Measurements from ENCODE around the gene POLG.

Gene POLG

DNA sequence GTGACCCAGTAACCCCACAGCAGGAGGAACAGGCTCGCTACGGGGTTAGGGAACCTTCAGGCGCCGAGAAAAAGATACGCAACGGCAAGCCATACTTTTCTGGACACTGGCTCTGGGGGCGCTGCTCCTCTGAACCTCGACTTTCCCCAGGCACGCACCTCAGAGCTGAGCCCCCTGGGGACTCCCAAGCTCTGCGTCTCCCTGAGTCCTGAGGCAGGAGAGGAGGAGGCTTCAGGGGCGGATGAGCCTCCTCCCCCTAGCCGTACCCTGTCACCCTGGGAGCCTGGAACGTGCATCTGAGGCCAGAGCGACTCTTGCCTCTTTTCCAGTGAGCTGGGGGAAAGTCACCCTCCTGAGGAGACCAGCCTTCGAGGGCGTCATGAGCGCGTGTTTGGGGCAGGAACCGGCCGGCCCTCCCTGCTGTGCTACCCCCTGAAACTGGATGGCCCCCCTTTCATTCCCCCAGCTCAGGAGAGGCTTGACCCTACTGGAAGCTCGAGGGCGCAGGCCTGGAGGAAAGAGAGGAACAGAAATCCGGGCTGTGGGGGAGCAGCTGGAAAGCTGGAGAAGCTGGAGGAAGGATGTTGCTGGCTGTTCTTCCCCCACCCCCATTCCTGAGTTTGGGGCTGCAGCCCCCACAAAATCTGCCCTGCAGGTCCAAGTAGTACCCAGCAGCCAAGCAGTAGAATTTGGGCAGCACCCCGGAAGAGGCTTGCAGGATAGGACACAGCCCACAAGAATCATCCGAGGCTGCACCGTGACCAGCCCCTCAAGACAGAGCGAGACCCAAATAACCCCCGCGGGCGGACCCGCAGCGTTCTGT is 25.1 kb upstream of the POLG start:
- Histone ChIP-seq H3K27ac (no peak overlapping the region), H3K4me3 (no peak overlapping the region)

DNA sequence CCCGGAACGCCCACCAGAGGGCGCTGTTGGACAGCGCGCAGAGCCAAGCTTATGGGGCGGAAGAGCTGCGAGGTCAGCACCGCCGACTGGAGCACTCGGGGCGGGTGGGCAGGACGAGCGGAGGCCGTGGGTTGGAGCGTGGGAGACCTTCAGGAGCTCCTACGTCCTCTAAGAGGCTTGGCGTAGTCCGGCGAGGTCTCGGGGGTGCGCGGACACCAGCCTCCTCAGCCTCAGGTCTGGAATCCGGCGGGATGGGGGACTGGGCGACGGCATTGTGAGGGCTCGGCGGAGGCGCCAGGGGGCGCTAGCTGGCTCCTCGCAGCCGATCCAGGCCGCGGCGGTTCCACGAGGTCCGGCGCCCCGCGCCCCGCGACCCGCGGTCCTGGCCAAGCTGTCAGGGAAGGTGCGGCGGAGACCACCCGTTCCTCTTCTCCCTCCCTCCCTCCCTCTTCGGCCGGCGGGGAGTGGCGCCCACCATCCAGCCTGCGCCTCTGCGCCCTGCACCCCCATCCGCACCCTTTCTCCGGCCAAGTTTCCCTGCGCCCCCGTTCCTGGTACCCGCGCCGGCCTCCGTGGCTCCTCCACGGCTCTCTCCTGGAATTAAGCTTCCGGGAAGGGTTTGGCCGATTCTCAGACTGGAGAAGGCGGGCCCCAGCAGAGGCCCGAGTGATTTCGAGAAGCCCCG is 24.3 kb upstream of the POLG start:
- Histone ChIP-seq H3K27ac (no peak overlapping the region), H3K4me3 (peak overlapping the region; percentile 25 to 40 (median 28))

DNA sequence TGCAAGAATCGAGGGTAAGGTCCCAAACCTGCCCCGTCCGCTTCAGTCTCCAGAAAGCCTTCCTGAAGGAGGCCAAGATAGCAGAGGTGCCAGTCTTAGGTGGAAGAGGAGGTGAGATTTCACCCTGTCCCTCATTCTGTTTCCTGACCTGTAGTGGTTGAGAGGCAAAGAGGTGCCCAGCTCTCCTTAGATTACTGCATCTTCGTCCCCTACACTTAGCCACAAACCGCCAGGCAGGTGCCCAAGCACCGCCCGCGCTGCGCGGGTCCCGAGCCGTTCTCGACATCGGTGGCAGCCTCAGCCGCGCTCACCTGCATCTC is 23.8 kb upstream of the POLG start:
- Histone ChIP-seq H3K27ac (no peak overlapping the region), H3K4me3 (peak overlapping the region; percentile 25 to 40 (median 28))

DNA sequence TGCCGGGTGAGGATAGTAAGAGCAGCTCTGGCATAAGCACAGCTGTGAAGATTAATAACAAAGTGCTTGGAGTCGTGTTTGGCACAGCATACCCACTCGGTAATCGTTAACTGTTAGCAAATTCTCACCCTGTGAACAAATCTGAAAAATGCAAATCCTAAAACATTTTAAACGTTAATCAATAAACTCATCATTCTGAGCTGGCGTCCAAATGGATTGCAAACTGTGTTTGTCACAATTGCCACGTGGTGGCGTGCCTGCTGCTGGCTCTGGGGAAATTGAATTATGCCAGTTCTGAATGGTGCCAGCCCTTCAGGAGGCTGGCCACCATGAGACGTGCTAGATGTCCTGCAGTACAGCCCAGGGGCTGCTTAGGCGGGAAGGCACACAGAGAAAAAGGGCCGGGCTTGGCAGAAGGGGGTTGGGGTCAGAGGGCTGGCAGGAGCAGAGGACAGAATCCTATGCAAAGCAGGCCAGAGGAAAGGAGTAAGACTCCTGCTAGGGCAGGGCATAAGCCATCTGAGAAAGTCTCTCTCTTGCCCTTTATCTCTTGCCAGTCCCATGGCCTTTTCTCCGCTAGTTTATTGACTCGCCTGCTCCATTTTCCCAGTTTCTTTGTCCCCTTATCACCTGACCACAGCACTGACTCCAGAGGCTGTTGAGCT is 22.1 kb upstream of the POLG start:
- Histone ChIP-seq H3K4me3 (no peak overlapping the region), H3K27ac (no peak overlapping the region)

DNA sequence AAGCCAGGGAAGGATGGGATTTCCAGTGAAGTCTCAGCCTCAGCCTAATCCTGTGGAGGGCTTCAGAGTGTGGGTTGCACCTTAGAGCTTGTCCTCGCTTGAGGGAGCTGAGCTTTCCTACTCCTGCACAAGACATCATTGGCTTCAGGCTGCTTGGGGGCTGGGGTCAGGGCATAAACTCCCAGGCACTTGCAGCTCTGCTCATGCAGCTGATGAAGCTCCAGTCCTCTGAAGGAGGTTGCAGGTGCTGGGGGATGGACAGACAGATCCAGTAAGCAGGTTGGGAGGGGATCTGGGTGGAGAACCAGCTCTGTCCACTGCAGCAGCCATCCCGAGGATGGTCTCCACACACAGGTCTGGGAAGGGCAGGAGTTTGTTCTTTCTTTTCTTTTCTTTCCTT is 19.4 kb upstream of the POLG start:
- Histone ChIP-seq H3K27ac (no peak overlapping the region), H3K4me3 (no peak overlapping the region)

DNA sequence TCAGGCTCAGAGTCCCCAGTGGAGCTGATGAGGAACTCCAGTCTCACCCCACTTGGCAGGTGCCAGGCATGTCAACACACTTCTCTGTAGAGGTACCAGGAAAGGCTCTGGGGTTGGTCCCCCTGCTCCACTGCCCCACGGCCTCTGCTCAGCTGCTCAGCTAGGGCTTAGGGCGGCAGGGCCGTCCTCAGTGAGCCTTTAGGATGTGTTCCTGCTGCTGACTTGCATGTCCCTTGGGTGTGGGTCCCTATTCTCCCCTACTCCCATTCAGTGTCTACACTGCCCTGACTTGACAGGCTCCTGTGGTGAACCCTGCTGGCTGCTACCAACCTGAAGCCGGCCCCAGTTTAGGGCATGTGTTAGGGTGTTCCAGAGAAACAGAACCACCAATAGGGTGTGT is 17.9 kb upstream of the POLG start:
- no peak overlapping the region for H3K4me3 ChIP-seq

DNA sequence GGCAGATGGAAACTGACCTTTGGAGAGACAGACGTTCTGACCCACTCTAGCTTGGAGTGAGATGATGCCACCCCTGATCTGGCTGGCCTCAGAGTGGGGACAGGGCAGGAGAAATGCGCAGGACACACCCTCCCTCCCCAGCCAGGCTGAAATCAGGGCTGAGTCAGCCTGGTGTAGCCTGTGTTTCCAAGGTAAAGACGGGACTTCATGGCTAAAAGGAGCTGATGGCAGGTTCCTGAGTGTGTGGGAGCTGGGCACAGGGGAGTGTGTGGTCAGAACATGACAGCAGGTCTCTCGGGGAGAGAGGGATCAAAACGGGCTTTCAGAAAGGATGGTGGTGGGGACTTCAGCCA is 14.6 kb upstream of the POLG start:
- Histone ChIP-seq H3K4me3 (no peak overlapping the region), H3K27ac (peak overlapping the region in 3 of 21 experiments; percentile 46 to 55 (median 50))

More for the DNA sequence above, 17.9 kb upstream of the POLG start:
- H3K27ac ChIP-seq: no peak overlapping the region

DNA sequence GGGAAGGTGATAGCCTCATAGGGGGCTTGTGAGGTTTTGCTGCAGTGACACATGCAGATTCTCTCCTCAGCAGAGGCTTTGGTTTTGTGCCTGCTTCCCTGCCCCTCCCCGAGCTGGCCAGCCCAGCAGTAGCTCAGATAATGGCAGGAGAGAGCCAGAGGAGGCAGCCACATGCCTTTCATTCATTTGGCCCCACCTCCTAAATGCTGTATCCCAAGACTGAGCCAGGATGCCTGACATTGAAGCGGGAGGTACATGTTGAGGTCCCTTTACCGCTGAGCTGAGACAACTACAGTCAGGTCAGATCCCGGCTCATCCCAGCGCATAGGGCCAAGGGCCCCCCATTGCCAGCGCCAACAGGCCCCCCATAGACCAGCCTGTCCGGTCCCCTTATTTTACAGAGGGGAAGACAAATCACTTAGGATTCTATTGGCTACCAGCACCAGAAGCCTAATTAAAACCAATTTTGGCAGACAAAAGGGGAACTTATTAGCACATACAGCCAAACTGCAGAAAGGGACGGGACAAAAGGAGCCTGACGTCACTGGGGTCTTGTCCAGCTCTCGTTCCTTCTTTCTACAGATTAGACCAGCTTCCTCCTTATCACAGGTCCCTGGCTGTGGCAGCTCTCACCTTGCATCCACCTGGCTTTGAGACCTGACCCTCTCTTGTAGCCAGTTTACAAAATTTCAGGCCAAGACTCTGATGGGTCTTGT is 12.1 kb upstream of the POLG start:
- H3K4me3 ChIP-seq: no peak overlapping the region
- H3K27ac ChIP-seq: no peak overlapping the region

GRCh38 chr15:89345248-89345647 is 10.6 kb upstream of the POLG start:
- Histone ChIP-seq H3K27ac (no peak overlapping the region), H3K4me3 (no peak overlapping the region)

DNA sequence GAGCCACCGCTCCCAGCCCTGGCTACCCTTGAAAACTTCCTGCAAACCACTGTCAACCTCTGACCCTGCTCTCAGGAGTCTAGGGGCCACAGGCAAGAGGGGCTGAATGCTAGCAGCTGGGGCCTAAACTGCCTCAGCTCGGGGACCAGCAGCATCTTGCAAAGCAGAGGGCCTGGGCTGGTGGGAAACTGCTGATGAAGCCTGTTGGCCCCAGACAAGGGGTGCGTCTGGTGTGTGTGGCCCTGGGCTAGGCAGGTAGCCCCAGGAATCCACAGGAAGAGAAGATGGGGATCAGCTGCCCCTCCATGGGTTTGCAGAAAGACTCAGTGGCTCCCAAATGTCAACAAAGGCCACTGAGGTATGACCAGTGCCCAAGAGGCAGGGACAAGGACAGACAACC is 8.2 kb upstream of the POLG start:
- no peak overlapping the region for H3K27ac ChIP-seq
- no peak overlapping the region for H3K4me3 ChIP-seq

DNA sequence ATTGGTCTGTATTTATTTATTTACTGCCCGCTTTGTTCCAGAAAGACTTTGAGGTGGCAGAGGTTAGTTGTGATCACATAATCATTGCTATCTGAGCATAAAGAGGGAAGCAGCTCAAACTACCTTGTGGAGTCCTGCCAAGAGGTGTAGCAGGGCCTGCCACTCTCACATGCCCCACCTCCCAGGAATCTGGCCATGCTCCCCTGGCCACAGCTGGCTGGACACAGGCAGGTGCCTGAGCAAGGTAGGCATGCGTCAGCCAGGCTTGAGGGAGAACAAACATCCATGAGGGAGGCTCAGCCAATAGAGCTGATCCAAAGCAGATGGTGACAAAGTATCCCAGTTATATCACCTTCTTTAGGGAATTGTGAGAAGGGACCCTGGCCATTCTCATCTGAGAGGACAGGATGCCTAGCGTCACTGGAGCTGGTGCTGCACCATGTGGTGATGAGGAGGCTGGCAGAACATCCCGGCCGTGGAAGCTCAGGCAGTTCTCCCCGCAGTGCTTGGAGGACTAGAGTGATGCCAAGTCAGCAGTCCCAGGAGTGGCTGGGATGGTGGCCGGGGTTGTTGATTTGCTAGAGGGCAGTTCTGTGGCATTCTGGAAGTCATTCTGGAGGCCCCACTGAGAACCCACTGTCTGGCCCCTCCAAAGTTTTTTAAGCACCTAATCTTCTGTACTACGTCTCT is 6.8 kb upstream of the POLG start:
- Histone ChIP-seq H3K4me3 (no peak overlapping the region), H3K27ac (no peak overlapping the region)

DNA sequence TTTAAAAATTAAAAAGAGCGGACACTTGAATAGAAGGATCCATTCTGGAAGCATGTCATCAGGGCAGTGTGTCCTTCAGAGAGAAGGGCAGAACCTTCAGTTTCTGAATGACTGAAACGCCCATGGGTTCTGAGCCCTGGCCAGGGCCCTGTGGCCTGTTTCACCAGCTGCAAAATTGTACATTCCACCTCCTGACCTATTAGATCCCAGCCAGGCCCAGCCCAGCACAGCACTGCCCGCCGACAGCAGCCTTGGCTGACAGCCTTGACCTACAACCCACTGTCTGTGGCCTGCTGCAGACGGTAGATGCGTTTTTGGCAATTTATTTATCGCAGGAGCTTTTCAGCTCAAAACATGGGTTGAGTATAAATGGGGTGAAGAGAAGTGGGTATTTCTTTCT is 5.9 kb upstream of the POLG start:
- H3K4me3 ChIP-seq: no peak overlapping the region
- H3K27ac ChIP-seq: no peak overlapping the region

DNA sequence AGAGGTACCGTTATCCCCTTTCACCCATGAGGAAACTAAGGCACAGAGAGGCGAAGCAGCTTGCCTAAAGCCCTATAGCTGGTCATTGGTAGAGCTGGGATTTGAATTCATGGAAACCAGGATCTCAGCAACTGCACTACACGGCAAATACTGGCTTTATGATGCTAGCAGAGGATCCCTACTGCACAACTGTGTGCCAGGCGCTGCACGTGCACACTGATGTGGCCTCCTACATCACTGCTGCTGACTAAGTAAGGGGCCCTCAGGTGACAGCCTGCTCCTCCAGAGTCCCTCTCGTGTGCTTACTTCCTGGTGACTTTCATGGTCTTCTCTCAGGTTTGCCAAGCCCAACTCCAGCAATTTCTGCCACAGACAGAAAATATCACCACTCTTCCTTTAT is 3.4 kb upstream of the POLG start:
- Histone ChIP-seq H3K4me3 (no peak overlapping the region), H3K27ac (no peak overlapping the region)

DNA sequence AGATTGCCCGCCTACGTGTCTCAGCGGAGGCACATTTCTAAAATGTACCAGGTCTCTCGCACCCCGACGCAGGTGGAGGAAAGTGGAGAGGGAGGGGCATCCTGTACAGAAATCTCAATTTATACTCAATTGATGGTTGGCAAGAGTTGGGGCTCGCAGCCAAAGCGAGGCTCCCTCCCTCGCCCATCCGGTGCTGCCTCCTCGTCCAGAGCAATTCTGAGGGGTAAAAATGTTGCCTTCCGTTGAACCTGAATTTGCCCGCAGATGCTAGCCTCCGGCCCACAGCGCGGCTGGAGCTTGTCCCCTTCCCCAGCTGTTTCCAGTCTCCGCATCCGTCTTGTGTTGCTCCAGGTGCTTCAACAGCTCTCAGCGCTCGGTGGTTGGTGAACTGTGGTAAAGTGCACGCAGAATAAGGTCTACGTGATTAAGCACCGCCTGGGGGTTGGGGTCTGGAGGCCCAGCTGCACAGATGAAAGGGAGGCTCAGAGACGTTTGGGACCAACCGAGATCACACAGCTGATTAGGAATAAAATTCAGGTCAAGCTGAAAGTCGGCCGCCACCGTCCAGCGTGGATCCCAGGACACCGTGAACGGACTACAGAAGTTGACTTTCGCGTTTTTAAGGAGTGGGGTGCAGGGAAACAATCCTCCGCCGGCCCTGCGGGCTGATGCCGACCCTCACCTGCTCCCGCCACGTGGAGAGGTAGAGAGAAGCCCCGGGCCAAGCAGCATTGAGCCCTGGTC is 846 bp upstream of the POLG start:
- Histone ChIP-seq H3K4me3 (peak overlapping the region; percentile 68 to 94 (median 82)), H3K27ac (peak overlapping the region in 13 of 21 experiments; percentile 5 to 98 (median 79))

DNA sequence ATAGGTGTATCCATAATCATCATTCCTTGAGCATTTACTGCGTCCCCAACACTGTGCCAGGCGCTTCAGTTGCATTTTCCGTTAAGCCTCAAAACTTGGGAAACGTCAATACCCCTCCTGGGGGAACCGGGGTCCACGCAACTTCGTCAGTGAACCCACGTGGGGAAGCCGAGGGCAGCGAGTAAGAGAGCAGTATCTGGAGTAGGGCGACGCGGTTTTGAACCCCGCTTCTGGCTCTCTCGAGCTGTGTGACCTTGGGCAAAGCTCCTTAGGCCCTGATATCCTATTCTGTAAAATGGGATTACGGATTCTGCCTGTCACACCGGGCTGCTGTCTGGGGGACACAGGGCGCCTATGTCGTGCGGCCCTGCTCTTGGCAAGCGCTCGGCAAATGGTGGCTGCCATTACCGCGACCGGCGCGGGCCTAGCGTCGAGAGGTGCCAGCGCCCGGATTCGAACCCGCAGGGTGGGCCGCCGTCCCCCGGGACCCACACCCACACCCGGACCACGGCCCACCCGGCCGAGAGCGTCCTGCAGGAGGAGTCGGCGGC is 590 bp downstream of the POLG start:
- H3K4me3 ChIP-seq: peak overlapping the region; percentile 68 to 94 (median 82)
- peak overlapping the region; percentile 79 to 98 (median 93) for H3K27ac ChIP-seq

DNA sequence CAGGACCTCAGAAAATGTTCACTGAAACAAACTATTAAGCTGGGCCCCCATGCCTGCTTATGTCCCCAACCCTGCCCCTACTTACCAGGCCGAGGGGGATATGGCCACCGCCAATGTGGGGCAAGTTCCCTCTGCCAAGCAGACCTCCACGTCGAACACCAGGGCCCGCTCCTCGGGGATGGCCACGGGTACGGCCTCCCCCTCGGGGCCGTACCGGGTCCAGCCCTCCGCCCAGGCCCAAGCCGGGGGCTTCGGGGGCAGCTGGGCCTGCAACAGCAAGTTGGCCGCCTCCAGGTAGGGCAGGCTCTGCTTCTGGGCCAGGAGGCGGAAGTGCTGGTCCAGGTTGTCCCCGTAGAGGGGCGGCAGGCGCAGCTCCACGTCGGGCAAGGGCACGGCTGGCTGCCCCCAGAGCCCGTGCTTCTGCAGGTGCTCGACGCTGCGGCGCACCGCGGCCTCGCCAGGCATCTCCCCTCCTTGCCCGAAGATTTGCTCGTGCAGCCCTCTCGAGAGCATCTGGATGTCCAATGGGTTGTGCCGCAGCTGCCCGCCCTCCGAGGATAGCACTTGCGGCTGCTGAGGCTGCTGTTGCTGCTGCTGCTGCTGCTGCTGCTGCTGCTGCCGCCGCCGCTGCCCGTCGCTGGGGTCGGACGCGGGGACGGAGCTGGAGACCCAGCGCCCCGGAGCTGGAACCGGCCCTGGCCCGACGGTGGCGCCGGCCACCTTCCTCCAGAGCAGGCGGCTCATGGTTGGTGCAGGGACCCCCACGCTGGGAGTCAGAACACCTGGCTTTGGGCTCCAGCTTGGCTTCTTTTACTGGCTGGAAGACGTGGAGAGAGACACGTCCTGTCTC is 1.4 kb downstream of the POLG start:
- Histone ChIP-seq H3K4me3 (peak overlapping the region; percentile 68 to 94 (median 82)), H3K27ac (peak overlapping the region in 11 of 21 experiments; percentile 85 to 98 (median 94))

DNA sequence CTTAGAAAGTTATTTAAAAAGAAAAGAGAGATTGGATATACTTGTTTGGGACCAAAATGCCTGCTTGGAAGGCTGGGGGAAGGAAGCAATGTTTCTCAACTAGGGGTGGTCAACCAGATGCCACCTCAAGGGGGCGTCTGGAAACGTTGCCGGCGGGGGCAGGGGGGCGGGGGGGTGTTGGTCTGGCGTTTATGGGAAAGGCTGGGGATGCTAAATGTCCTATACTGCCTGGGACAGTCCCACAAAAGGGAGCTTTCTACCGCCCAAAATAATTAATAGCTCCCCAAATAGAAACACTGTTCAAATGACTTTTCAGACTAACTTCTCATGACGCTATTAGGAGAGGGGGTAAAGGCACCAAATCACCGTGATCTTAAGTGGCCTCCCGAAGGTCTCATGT is 2.2 kb downstream of the POLG start:
- no peak overlapping the region for H3K4me3 ChIP-seq

More for the DNA sequence above, 2.2 kb downstream of the POLG start:
- peak overlapping the region in 2 of 21 experiments; percentile 11 to 66 for H3K27ac ChIP-seq

Measured in skin epidermis (tissue), 12 donors.